Left lobe of liver (tissue), 2 donors: Measurements from ENCODE around the gene CFAP90. TPM values are rescaled to one million over a fixed set of nuclear protein-coding genes. Genes with fewer than 3 reads are reported as not detected.

Experiments
- ATAC-seq: fragments of 200-7000 bp; cut with Tn5 transposase; one replicate; pipeline ENCODE4 v1.9.1; 2020; ENCODE audit warnings: mild to moderate bottlenecking, moderate library complexity
- DNase-seq: peaks from one replicate; pipeline ENCODE4 v3.0.0-alpha.2; 2020; ENCODE audit warnings: low spot score
- total RNA-seq: library from RNA; stranded (reverse); gene quantifications from one replicate; pipeline ENCODE4 v1.2.1, GENCODE V29; 2021
- donor health status: DM: no; HTN: no; CAD: no; lungs with moderate emphysema.
- donor health status: DM: no; HTN: yes; CAD: no.

CFAP90 gene
- total RNA-seq, 1 donor from 2014 or later: 0.48 TPM

GRCh38 chr5:7784683-7785380, 66.1 kb downstream of the CFAP90 start:
- DNase-seq (no peak), ATAC-seq (no peak)

- no peak for DNase-seq
- ATAC-seq: no peak
Observed at GRCh38 chr5:7781899-7782298, 69.0 kb downstream of the CFAP90 start.

Other genes starting within 250 kb of the CFAP90 start
- 3.7 TPM for gene FASTKD3, start 17.9 kb upstream of the CFAP90 start, total RNA-seq
- 29.1 TPM for gene MTRR, start 18.0 kb upstream of the CFAP90 start, total RNA-seq